ENCODE results near the gene LRP5.

- TF ChIP-seq POLR2AphosphoS5 (IDR thresholded peaks at IDR 0.05; ENCODE audit: low read depth, low read length) (no peak), SIN3A (IDR thresholded peaks at IDR 0.05; ENCODE audit: borderline replicate concordance, insufficient read depth, low read length) (no peak), TAF1 (IDR thresholded peaks at IDR 0.05; ENCODE audit: borderline replicate concordance, insufficient read depth, low read length) (no peak)
Measured at GRCh38 chr11:68402355-68403031, 90.1 kb downstream of the LRP5 start.
